ENCODE results near the gene DSTN. TPM values are rescaled to one million over a fixed set of nuclear protein-coding genes. Genes with fewer than 3 reads are reported as not detected.

The DSTN gene
- total RNA-seq, 3 donors from 2014 or later = 180 to 384 (median 272) TPM

- intact Hi-C loops (cut with DNase I; ENCODE audit: low total_unique reads) = no loop called here
- no peak for DNase-seq (ENCODE audit: low spot score in 2 of 2)
- Histone ChIP-seq H3K27me3 (no peaks in the 10 kb centered on the region), H3K4me1 (peaks cover 5 to 7% of the 10 kb centered on the region in 2 donors), H3K9me3 (no peaks in the 10 kb centered on the region), H3K36me3 (no peaks in the 10 kb centered on the region), H3K4me3 (no peak overlapping the region), H3K27ac (no peak overlapping the region)
- no peak for TF ChIP-seq POLR2A (IDR thresholded peaks at IDR 0.05)
- no peak for TF ChIP-seq POLR2AphosphoS5 (IDR thresholded peaks at IDR 0.05)
- no peak for TF ChIP-seq CTCF (IDR thresholded peaks at IDR 0.05)
Observed at GRCh38 chr20:17651129-17651759, 81.4 kb downstream of the DSTN start.

GRCh38 chr20:17651760-17652388 lies 82.0 kb downstream of the DSTN start:
- TF ChIP-seq POLR2AphosphoS5 (IDR thresholded peaks at IDR 0.05) (no peak), CTCF (IDR thresholded peaks at IDR 0.05) (no peak), POLR2A (IDR thresholded peaks at IDR 0.05) (no peak)
- no peaks in the 10 kb centered on the region for H3K36me3 ChIP-seq
- no peaks in the 10 kb centered on the region for H3K27me3 ChIP-seq
- intact Hi-C loops (cut with DNase I; ENCODE audit: low total_unique reads) = no loop called here
- DNase-seq (ENCODE audit: low spot score in 2 of 2) = no peak
- peaks cover 5 to 7% of the 10 kb centered on the region in 2 donors for H3K4me1 ChIP-seq
- no peak overlapping the region for H3K27ac ChIP-seq
- no peaks in the 10 kb centered on the region for H3K9me3 ChIP-seq
- H3K4me3 ChIP-seq = no peak overlapping the region

- no peaks in the 10 kb centered on the region for H3K9me3 ChIP-seq
- H3K4me3 ChIP-seq = no peak overlapping the region
- no peak for DNase-seq (ENCODE audit: low spot score in 2 of 2)
- H3K36me3 ChIP-seq = no peaks in the 10 kb centered on the region
- TF ChIP-seq POLR2AphosphoS5 (IDR thresholded peaks at IDR 0.05) (no peak), POLR2A (IDR thresholded peaks at IDR 0.05) (no peak), CTCF (IDR thresholded peaks at IDR 0.05) (no peak)
- peaks cover 5 to 7% of the 10 kb centered on the region in 2 donors for H3K4me1 ChIP-seq
- no peak overlapping the region for H3K27ac ChIP-seq
- intact Hi-C loops (cut with DNase I; ENCODE audit: low total_unique reads) = no loop called here
- no peaks in the 10 kb centered on the region for H3K27me3 ChIP-seq
Observed at GRCh38 chr20:17652411-17652810, 82.5 kb downstream of the DSTN start.

- no peaks in the 10 kb centered on the region for H3K9me3 ChIP-seq
- no peak overlapping the region for H3K4me3 ChIP-seq
- TF ChIP-seq POLR2A (IDR thresholded peaks at IDR 0.05) (no peak), CTCF (IDR thresholded peaks at IDR 0.05) (no peak), POLR2AphosphoS5 (IDR thresholded peaks at IDR 0.05) (no peak)
- H3K4me1 ChIP-seq = peaks cover 5 to 6% of the 10 kb centered on the region in 2 donors
- no peak overlapping the region for H3K27ac ChIP-seq
- intact Hi-C loops (cut with DNase I; ENCODE audit: low total_unique reads) = no loop called here
- no peaks in the 10 kb centered on the region for H3K27me3 ChIP-seq
- no peaks in the 10 kb centered on the region for H3K36me3 ChIP-seq
- no peak for DNase-seq (ENCODE audit: low spot score in 2 of 2)
Observed at GRCh38 chr20:17653835-17654648, 84.2 kb downstream of the DSTN start.

Data from breast epithelium (tissue), 4 donors.